Measurements from ENCODE around the gene IRAK2. TPM values are rescaled to one million over a fixed set of nuclear protein-coding genes. Genes with fewer than 3 reads are reported as not detected.

The IRAK2 gene
- total and polyA plus RNA-seq, 4 donors: 2.9 to 33.1 (median 10.0) TPM

DNA sequence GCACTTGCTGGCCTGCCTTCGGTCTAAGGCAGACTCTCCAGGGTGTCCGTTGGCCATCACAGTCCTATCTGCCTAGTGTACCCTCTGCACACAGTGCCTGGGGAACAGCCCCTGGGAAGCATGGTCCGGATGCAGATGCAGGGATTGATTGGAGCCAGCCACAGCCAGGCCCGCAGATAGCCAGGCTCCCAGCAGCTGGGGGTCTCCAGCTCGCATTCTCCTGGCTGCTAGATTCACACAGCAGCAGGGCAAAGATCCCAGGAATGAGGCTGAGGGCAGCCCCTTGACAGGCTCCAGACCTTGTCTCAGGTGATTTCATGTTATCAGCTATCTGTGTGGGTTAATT lies 41.4 kb downstream of the IRAK2 start:
- no peak overlapping the region for H3K4me3 ChIP-seq
- no peaks in the 10 kb centered on the region for H3K4me1 ChIP-seq (ENCODE audit: control insufficient read depth in 5 of 5, insufficient read depth in 5 of 5, low read length in 5 of 5)
- ATAC-seq (ENCODE audit: insufficient read depth, low FRiP score) (no peak), DNase-seq (no peak)
- H3K9me3 ChIP-seq (ENCODE audit: control insufficient read depth in 4 of 4, insufficient read depth in 3 of 4, low read length in 3 of 4): no peaks in the 10 kb centered on the region
- no peak overlapping the region for H3K9ac ChIP-seq (ENCODE audit: insufficient read depth in 1 of 2, low read length in 2 of 2)
- H3K27me3 ChIP-seq (ENCODE audit: control insufficient read depth in 3 of 3, insufficient read depth in 3 of 3, low read length in 2 of 3): no peaks in the 10 kb centered on the region
- WGBS, 2 donors: 87 to 91% methylated on average over 5 of the region's 5 CpGs
- TF ChIP-seq, protein P1, sequence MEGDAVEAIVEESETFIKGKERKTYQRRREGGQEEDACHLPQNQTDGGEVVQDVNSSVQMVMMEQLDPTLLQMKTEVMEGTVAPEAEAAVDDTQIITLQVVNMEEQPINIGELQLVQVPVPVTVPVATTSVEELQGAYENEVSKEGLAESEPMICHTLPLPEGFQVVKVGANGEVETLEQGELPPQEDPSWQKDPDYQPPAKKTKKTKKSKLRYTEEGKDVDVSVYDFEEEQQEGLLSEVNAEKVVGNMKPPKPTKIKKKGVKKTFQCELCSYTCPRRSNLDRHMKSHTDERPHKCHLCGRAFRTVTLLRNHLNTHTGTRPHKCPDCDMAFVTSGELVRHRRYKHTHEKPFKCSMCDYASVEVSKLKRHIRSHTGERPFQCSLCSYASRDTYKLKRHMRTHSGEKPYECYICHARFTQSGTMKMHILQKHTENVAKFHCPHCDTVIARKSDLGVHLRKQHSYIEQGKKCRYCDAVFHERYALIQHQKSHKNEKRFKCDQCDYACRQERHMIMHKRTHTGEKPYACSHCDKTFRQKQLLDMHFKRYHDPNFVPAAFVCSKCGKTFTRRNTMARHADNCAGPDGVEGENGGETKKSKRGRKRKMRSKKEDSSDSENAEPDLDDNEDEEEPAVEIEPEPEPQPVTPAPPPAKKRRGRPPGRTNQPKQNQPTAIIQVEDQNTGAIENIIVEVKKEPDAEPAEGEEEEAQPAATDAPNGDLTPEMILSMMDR (IDR thresholded peaks at IDR 0.05; ENCODE audit: control extremely low read depth, extremely low read depth): no peak
- peaks cover 0 to 16% (median 0%) of the 10 kb centered on the region in 4 donors for H3K36me3 ChIP-seq (ENCODE audit: control insufficient read depth in 4 of 4, insufficient read depth in 4 of 4, low read length in 4 of 4)
- H3K27ac ChIP-seq (ENCODE audit: low read depth in 1 of 2, low read length in 1 of 2): no peak overlapping the region

DNA sequence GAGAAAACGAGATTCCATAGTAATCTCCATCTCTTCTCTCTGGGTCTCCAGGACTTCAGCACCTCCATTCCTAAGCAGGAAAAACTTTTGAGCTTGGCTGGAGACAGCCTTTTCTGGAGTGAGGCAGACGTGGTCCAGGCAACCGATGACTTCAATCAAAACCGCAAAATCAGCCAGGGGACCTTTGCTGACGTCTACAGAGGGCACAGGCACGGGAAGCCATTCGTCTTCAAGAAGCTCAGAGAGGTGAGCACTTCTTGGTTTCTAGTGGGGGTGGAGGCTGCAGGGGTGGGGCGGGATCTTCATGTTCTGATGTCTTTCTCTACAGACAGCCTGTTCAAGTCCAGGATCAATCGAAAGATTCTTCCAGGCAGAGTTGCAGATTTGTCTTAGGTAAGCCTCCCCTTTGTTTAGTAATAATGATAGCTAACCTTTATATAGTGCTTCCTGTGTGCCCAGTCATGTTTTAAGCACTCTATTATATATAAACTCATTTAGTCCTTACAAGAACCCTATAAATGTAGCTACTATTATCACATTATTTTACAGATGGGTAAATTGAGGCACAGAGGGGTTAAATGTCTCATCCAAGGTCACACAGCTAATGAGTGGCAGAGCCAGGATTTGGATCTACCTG lies 48.6 kb downstream of the IRAK2 start:
- Histone ChIP-seq H3K27ac (ENCODE audit: low read depth in 1 of 2, low read length in 1 of 2) (no peak overlapping the region), H3K4me1 (ENCODE audit: control insufficient read depth in 5 of 5, insufficient read depth in 5 of 5, low read length in 5 of 5) (no peaks in the 10 kb centered on the region), H3K9ac (ENCODE audit: insufficient read depth in 1 of 2, low read length in 2 of 2) (no peak overlapping the region), H3K36me3 (ENCODE audit: control insufficient read depth in 4 of 4, insufficient read depth in 4 of 4, low read length in 4 of 4) (peaks cover 0 to 13% (median under 1%) of the 10 kb centered on the region in 4 donors), H3K27me3 (ENCODE audit: control insufficient read depth in 3 of 3, insufficient read depth in 3 of 3, low read length in 2 of 3) (no peaks in the 10 kb centered on the region), H3K4me3 (no peak overlapping the region), H3K9me3 (ENCODE audit: control insufficient read depth in 4 of 4, insufficient read depth in 3 of 4, low read length in 3 of 4) (peaks cover 0 to 4% (median 0%) of the 10 kb centered on the region in 4 donors)
- DNase-seq (no peak), ATAC-seq (ENCODE audit: insufficient read depth, low FRiP score) (no peak)
- TF ChIP-seq, protein P1 (IDR thresholded peaks at IDR 0.05; ENCODE audit: control extremely low read depth, extremely low read depth): no peak
- WGBS, 2 donors: 84 to 86% methylated on average over 9 of the region's 9 CpGs

DNA sequence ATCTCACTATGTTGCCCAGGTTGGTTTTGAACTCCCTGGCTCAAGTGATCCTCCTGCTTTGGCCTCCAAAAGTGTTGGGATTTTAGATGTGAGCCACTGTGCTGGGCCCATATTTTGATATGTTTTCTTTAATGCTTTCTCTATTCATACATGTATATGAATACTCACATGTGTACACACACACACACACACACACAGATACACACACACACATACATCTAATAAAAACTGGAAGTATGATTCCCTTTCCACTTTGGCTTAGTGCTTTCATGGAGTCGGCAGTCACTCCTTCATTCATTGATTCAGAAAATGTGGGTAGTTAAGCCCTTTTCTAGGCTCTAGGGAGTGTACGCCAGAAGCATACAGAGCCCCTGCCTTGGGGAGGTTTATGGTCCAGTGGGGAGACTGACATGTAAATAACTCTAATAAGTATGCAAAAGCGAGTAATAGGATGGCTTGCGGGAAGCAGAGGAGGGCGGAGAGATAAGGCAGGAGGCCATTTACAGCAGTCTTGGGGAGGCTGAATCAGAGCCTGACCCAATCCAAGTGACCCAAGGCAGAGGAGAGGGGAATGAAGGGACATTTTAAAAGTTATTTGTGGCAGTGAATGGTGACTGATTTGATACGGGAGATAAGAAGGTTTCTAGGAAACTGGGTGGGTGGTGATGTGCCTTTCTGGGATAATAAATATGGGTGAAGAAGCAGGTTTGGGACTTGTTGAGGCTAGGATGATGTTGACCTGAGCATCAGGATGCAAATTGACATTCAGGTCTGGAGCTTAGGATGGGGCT lies 51.1 kb downstream of the IRAK2 start:
- DNase-seq (no peak), ATAC-seq (ENCODE audit: insufficient read depth, low FRiP score) (no peak)
- Histone ChIP-seq H3K27ac (ENCODE audit: low read depth in 1 of 2, low read length in 1 of 2) (no peak overlapping the region), H3K9ac (ENCODE audit: insufficient read depth in 1 of 2, low read length in 2 of 2) (no peak overlapping the region), H3K4me1 (ENCODE audit: control insufficient read depth in 5 of 5, insufficient read depth in 5 of 5, low read length in 5 of 5) (no peaks in the 10 kb centered on the region), H3K27me3 (ENCODE audit: control insufficient read depth in 3 of 3, insufficient read depth in 3 of 3, low read length in 2 of 3) (no peaks in the 10 kb centered on the region), H3K36me3 (ENCODE audit: control insufficient read depth in 4 of 4, insufficient read depth in 4 of 4, low read length in 4 of 4) (peaks cover 0 to 8% (median under 1%) of the 10 kb centered on the region in 4 donors), H3K4me3 (no peak overlapping the region), H3K9me3 (ENCODE audit: control insufficient read depth in 4 of 4, insufficient read depth in 3 of 4, low read length in 3 of 4) (peaks cover 0 to 4% (median 0%) of the 10 kb centered on the region in 4 donors)
- TF ChIP-seq, protein P1 (IDR thresholded peaks at IDR 0.05; ENCODE audit: control extremely low read depth, extremely low read depth): no peak
- WGBS, 2 donors: 92 to 93% methylated on average over 6 of the region's 6 CpGs

All from lung (tissue), 12 donors.